GM21529 (cell line): Measurements from ENCODE around the gene CTNNA3.

Source experiments
- ATAC-seq: cut with Tn5 transposase; IDR thresholded peaks from one replicate; pipeline ENCODE4 v1.9.1; 2021; ENCODE audit not compliant: unreplicated experiment

The CTNNA3 gene

GRCh38 chr10:65907199-65907712 is 1788.7 kb downstream of the CTNNA3 start:
- no peak for ATAC-seq

DNA sequence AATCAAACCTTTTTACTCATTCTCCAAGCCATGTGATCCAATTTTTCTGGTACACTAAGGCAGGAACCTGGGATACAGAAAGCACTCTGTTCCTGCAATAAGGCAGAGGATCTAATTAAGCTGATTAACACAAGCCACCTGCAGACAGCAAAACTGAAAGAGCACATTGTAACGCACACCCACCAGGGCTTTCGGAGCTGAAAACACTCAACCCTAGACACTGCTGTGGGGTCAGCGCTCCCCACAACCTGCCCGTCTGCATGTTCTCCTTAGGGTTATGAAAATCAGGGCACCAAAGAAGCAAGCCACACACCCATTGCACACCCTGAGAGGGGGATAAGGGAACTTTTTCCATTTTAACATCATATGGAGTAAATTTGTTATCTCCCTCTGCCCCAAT is 1792.4 kb downstream of the CTNNA3 start:
- ATAC-seq, result no peak

GRCh38 chr10:65900271-65900670 is 1795.7 kb downstream of the CTNNA3 start:
- no peak for ATAC-seq

DNA sequence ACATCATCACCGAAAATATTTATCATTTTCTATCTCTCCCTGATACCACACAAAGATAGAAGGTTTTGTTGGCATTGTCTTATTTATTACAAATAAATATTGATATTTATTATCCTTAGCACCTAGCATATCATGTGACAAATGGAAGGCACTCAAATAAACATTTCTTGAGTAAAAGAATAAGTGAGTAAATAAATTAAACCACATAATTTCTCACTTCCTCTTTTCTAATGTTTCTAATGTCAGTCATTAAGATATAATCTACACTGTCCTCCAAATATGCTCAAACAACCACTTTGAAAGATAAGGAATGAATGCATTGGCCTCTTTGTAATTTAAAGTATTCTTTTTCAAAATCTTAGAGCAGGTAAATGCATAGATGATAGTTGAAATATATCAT is 1797.9 kb downstream of the CTNNA3 start:
- no peak for ATAC-seq

- no peak for ATAC-seq
Observed at GRCh38 chr10:65894961-65895360, 1801.0 kb downstream of the CTNNA3 start.

GRCh38 chr10:65894379-65894778 is 1801.6 kb downstream of the CTNNA3 start:
- ATAC-seq, result no peak

DNA sequence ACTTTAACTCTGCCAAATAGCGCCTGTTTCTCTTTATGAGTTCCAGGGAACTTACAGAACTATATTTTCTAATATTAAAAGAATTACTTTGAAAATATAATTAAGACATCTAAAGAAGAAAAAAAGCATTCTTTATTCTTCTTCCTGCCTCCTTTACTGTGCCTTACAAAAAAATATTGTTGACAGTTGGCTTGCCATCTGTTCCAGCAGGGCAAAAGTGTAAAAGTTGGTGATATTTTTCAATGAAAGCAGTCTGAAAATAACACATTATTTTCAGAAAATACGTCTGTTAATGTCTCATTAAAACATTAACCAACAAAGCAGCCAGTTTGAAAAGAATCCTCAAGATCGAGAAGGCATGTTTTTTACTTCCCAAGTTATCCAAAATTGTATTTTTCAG is 1802.3 kb downstream of the CTNNA3 start:
- no peak for ATAC-seq

DNA sequence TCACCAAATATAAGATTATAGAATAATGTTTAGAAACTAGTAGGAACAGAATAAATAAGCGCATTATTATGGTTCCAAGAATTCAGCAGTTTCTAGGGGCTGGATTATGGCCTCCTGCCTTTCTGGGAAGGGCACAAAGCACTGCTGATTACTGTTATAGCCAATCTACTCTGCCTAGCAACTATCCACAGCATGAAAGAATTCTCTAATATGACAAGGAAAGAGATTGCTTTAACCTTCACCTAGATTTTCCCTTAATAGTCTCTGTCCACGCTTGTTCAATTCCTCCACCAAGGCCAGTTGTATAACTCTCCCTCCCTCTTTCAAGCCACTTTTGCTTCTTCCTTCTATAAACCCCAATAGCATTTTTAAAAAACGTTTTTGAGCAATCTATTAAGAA is 1803.7 kb downstream of the CTNNA3 start:
- no peak for ATAC-seq

DNA sequence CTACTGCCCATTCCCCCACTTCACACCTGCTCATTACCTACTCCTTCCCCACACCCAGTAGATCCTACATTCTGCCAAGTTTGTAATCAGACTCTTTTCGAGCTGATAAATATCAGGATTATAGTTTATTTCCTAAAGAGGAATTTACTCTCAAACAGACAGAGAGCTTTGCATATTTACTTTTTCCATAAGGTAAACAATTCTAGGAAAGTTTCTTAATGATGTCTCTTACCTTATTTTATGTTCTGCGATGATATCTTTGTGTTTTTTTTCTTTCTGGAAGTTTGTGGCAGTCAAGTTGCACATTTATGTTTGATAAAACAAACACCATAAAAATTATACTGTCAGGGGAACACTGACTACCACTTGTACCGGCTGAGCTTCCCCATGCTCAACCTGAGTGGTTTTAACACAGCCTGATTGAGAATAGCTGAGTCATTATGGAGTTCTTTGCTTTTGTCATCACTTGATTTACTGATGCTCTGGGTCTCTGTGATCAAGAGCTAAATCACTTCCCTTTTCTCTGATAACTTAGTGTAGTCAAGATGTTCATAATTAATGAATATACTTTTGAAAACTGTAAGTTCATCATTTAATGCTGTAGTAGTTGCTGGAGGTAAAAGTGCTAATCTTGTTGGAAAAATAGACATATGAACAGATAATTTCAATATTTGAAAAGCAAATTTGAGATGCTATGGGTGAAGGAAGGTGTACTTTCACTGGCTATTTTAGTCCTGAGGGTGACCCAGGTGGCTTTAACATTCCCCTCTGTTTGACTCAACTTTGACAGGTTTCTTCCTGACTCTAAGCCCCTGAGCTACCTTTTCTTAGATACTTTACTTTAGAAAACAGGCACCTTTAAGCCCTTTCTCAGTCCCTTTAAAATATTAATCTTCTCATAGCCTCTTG is 1804.7 kb downstream of the CTNNA3 start:
- peak; percentile 69 for ATAC-seq

GRCh38 chr10:65864529-65864928 is 1831.5 kb downstream of the CTNNA3 start:
- no peak for ATAC-seq

DNA sequence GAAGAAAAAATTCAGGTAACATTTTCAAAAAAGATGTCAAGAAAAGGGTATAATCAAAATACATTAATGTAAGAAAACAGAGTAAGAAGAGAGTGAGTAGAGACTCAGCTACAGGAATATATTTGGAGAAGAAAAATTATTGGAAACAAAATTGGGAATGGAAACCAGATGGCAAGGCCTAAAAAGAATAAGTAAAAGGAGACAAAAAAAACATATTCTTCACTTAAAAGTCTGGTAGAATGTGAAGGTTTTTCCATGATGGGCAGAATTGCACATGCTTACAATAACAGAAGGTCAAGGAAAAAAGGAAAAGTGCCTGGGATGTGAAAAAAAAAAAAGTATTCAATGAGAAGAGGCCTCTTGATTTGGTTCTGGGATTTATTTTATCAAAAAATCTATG is 1832.0 kb downstream of the CTNNA3 start:
- ATAC-seq, result no peak
